ENCODE measurements around the gene KCNMB2.
"Not testable (repeated sequence)": the region's sequence is repeated elsewhere in the genome, so short reads cannot be mapped to it uniquely, and the experiment has no call there.

The KCNMB2 gene

GRCh38 chr3:178706411-178706810 is 170.2 kb downstream of the KCNMB2 start:
- DNase-seq = no peak

- no peak for DNase-seq
These were observed 171.2 kb downstream of the KCNMB2 start for GRCh38 chr3:178707311-178708031.

- DNase-seq = no peak
These were observed 172.8 kb downstream of the KCNMB2 start for GRCh38 chr3:178709051-178709450.

GRCh38 chr3:178711753-178712152 is 175.5 kb downstream of the KCNMB2 start:
- DNase-seq = no peak

GRCh38 chr3:178712247-178712646 is 176.0 kb downstream of the KCNMB2 start:
- no peak for DNase-seq

GRCh38 chr3:178714925-178715832 is 178.9 kb downstream of the KCNMB2 start:
- peak; percentile 46 for DNase-seq

- peak; percentile 37 for DNase-seq
These were observed 182.9 kb downstream of the KCNMB2 start for GRCh38 chr3:178718995-178719635.

GRCh38 chr3:178732824-178733223 is 196.6 kb downstream of the KCNMB2 start:
- no peak for DNase-seq

GRCh38 chr3:178735032-178735674 is 198.9 kb downstream of the KCNMB2 start:
- no peak for DNase-seq

GRCh38 chr3:178736300-178736699 is 200.1 kb downstream of the KCNMB2 start:
- no peak for DNase-seq

GRCh38 chr3:178739720-178740119 is 203.5 kb downstream of the KCNMB2 start:
- no peak for DNase-seq

- DNase-seq = no peak
These were observed 204.8 kb downstream of the KCNMB2 start for GRCh38 chr3:178741020-178741419.

GRCh38 chr3:178743297-178743696 is 207.1 kb downstream of the KCNMB2 start:
- no peak for DNase-seq

GRCh38 chr3:178745861-178746655 is 209.8 kb downstream of the KCNMB2 start:
- not testable (repeated sequence) for DNase-seq

GRCh38 chr3:178748874-178749273 is 212.6 kb downstream of the KCNMB2 start:
- no peak for DNase-seq

GRCh38 chr3:178749471-178749870 is 213.2 kb downstream of the KCNMB2 start:
- DNase-seq = no peak

GRCh38 chr3:178750639-178751300 is 214.5 kb downstream of the KCNMB2 start:
- DNase-seq = no peak

GRCh38 chr3:178752843-178753242 is 216.6 kb downstream of the KCNMB2 start:
- no peak for DNase-seq

GRCh38 chr3:178754852-178755510 is 218.7 kb downstream of the KCNMB2 start:
- DNase-seq = no peak

- DNase-seq = no peak
These were observed 224.8 kb downstream of the KCNMB2 start for GRCh38 chr3:178761024-178761423.

GRCh38 chr3:178761461-178761860 is 225.2 kb downstream of the KCNMB2 start:
- DNase-seq = no peak
